ENCODE results near the gene SLC50A1.

SLC50A1 gene

GRCh38 chr1:155170806-155171205 is 35.2 kb downstream of the SLC50A1 start:
- no peak for TF ChIP-seq CTCF (conservative IDR thresholded peaks at IDR 0.05; ENCODE audit: control insufficient read depth, insufficient read depth, low read depth, low read length)

GRCh38 chr1:155171836-155172731 is 36.4 kb downstream of the SLC50A1 start:
- peak overlapping the region; percentile 96 for H3K4me3 ChIP-seq (ENCODE audit: control insufficient read depth, low read depth, low read length)
- DNase-seq (ENCODE audit: low read depth), result no peak

More at GRCh38 chr1:155170806-155171205, 35.2 kb downstream of the SLC50A1 start:
- no peak for DNase-seq (ENCODE audit: low read depth)
- H3K4me3 ChIP-seq (ENCODE audit: control insufficient read depth, low read depth, low read length), result no peak overlapping the region

GRCh38 chr1:155172732-155173477 is 37.3 kb downstream of the SLC50A1 start, which contains the start of gene KRTCAP2:
TSS of gene KRTCAP2 (minus strand) at chr1:155173304. CDS start at chr1:155173224, 80 bp downstream.
- peak within 1 kb of the TSS; percentile 96 for H3K4me3 ChIP-seq (ENCODE audit: control insufficient read depth, low read depth, low read length)
- DNase-seq (ENCODE audit: low read depth), result peak; percentile 96
- peak; percentile 94 for TF ChIP-seq CTCF (conservative IDR thresholded peaks at IDR 0.05; ENCODE audit: control insufficient read depth, insufficient read depth, low read depth, low read length)

More at GRCh38 chr1:155171836-155172731, 36.4 kb downstream of the SLC50A1 start:
- TF ChIP-seq CTCF (conservative IDR thresholded peaks at IDR 0.05; ENCODE audit: control insufficient read depth, insufficient read depth, low read depth, low read length), result no peak

- no peak for TF ChIP-seq CTCF (conservative IDR thresholded peaks at IDR 0.05; ENCODE audit: control insufficient read depth, insufficient read depth, low read depth, low read length)
- H3K4me3 ChIP-seq (ENCODE audit: control insufficient read depth, low read depth, low read length), result peak within 1 kb of the TSS; percentile 96
- DNase-seq (ENCODE audit: low read depth), result peak; percentile 36
These were observed 38.0 kb downstream of the SLC50A1 start, which contains the start of gene TRIM46 for GRCh38 chr1:155173478-155174323. TSS of gene TRIM46 (plus strand) at chr1:155173849. CDS start at chr1:155173967, 118 bp downstream.

- TF ChIP-seq CTCF (conservative IDR thresholded peaks at IDR 0.05; ENCODE audit: control insufficient read depth, insufficient read depth, low read depth, low read length), result no peak
- peak; percentile 14 for DNase-seq (ENCODE audit: low read depth)
- H3K4me3 ChIP-seq (ENCODE audit: control insufficient read depth, low read depth, low read length), result peak overlapping the region; percentile 96
These were observed 39.0 kb downstream of the SLC50A1 start for GRCh38 chr1:155174324-155175280.
